Neural cell (in vitro differentiated cells): ENCODE measurements around the gene ARHGEF26. TPM values are rescaled to one million over a fixed set of nuclear protein-coding genes. Genes with fewer than 3 reads are reported as not detected.

Experiments used
- H2AFZ ChIP-seq: fragments of 200-600, 300-800 bp; sonication (generic), shearing (Covaris generic); 2 replicates; pipeline ENCODE4 v1.6.0; 2014; ENCODE audit warnings: low read depth, mild to moderate bottlenecking, antibody characterized with exemption, low read length, moderate library complexity
- H3F3A ChIP-seq: fragments of 200-600 bp; shearing (Covaris generic); 2 replicates; pipeline ENCODE4 v1.6.1; 2016; ENCODE audit warnings: mild to moderate bottlenecking, moderate library complexity, mixed read lengths, antibody characterized with exemption, low read length; ENCODE audit not compliant: insufficient read depth, poor library complexity, severe bottlenecking
- H3K27ac ChIP-seq: fragments of 200-600, 300-800 bp; sonication (generic), shearing (Covaris generic); 2 replicates; pipeline ENCODE4 v1.5.1; 2014; ENCODE audit warnings: mild to moderate bottlenecking, low read length, moderate library complexity
- H3K27me3 ChIP-seq: fragments of 300-800, 200-600 bp; sonication (generic), shearing (Covaris generic); 2 replicates; pipeline ENCODE4 v1.6.0; 2014; ENCODE audit warnings: mild to moderate bottlenecking, low read depth, low read length, moderate library complexity; ENCODE audit not compliant: insufficient read depth
- H3K36me3 ChIP-seq: fragments of 300-800, 200-600 bp; sonication (generic), shearing (Covaris generic); 2 replicates; pipeline ENCODE4 v1.5.1; 2014; ENCODE audit warnings: mild to moderate bottlenecking, antibody characterized with exemption, low read length, moderate library complexity; ENCODE audit not compliant: insufficient read depth
- H3K4me2 ChIP-seq: fragments of 300-800, 200-600 bp; sonication (generic), shearing (Covaris generic); 2 replicates; pipeline ENCODE4 v1.6.0; 2014; ENCODE audit warnings: mild to moderate bottlenecking, low read length
- H3K4me3 ChIP-seq: fragments of 300-800, 200-600 bp; sonication (generic), shearing (Covaris generic); 2 replicates; pipeline ENCODE4 v1.5.1; 2014; ENCODE audit warnings: mild to moderate bottlenecking, low read length, moderate library complexity
- H3K79me2 ChIP-seq: fragments of 200-600 bp; shearing (Covaris generic); replicated peaks from 2 replicates; pipeline ENCODE4 v1.6.0; 2014; ENCODE audit warnings: mild to moderate bottlenecking, low read length, moderate library complexity; ENCODE audit not compliant: insufficient read depth
- H3K9ac ChIP-seq: fragments of 300-800, 200-600 bp; sonication (generic), shearing (Covaris generic); 2 replicates; pipeline ENCODE4 v1.6.1; 2016; ENCODE audit warnings: mild to moderate bottlenecking, low read length, mixed read lengths
- H3K9me2 ChIP-seq: fragments of 200-600 bp; shearing (Covaris generic); 2 replicates; pipeline ENCODE4 v1.6.1; 2016; ENCODE audit warnings: mild to moderate bottlenecking, low read length, mixed read lengths; ENCODE audit not compliant: insufficient read depth
- H3K9me3 ChIP-seq: fragments of 200-600, 300-800 bp; sonication (generic), shearing (Covaris generic); 2 replicates; pipeline ENCODE4 v1.6.1; 2016; ENCODE audit warnings: mild to moderate bottlenecking, mixed run types, low read length, moderate library complexity, mixed read lengths
- H4K20me1 ChIP-seq: fragments of 200-600 bp; shearing (Covaris generic); 2 replicates; pipeline ENCODE4 v1.6.1; 2016; ENCODE audit warnings: mild to moderate bottlenecking, mixed run types; ENCODE audit not compliant: insufficient read depth
- EP300 ChIP-seq: fragments of 450-650 bp; conservative IDR thresholded peaks from 2 replicates; pipeline ENCODE4 v1.6.1; 2014; ENCODE audit warnings: antibody characterized with exemption, mild to moderate bottlenecking, moderate library complexity; ENCODE audit not compliant: poor library complexity, severe bottlenecking
- EZH2 ChIP-seq: fragments of 200-600, 300-800 bp; shearing (Covaris generic), sonication (generic); IDR thresholded peaks from 2 replicates; pipeline ENCODE4 v1.6.1; 2014; ENCODE audit warnings: antibody characterized with exemption, low read length, borderline replicate concordance, mild to moderate bottlenecking; ENCODE audit not compliant: insufficient read depth, poor library complexity, severe bottlenecking
- MXI1 ChIP-seq: fragments of 450-650 bp; conservative IDR thresholded peaks from 2 replicates; pipeline ENCODE4 v1.6.1; 2014; ENCODE audit warnings: antibody characterized with exemption, mild to moderate bottlenecking; ENCODE audit not compliant: poor library complexity, severe bottlenecking
- POLR2AphosphoS5 ChIP-seq: IDR thresholded peaks from 2 replicates; pipeline ENCODE4 v1.6.1; 2012
- RAD21 ChIP-seq: fragments of 450-650 bp; conservative IDR thresholded peaks from 2 replicates; pipeline ENCODE4 v1.6.1; 2014; ENCODE audit warnings: antibody characterized with exemption, mild to moderate bottlenecking, moderate library complexity
- SMC3 ChIP-seq: fragments of 450-650 bp; conservative IDR thresholded peaks from 2 replicates; pipeline ENCODE4 v1.6.1; 2014; ENCODE audit warnings: antibody characterized with exemption, mild to moderate bottlenecking, moderate library complexity; ENCODE audit not compliant: poor library complexity
- TAF1 ChIP-seq: IDR thresholded peaks from 2 replicates; pipeline ENCODE4 v1.6.1; 2012; ENCODE audit warnings: low read depth
- polyA plus RNA-seq: library from polyadenylated mRNA; depleted of rRNA; stranded (reverse); fragments of >200 nt; gene quantifications from 2 replicates; pipeline ENCODE4 v1.2.3, GENCODE V29; 2014
- TF ChIP-seq, protein P1 (sequence below): fragments of 450-650 bp; IDR thresholded peaks from 2 replicates; pipeline ENCODE4 v1.5.1; 2014; ENCODE audit warnings: antibody characterized with exemption, mild to moderate bottlenecking, moderate library complexity; ENCODE audit not compliant: poor library complexity, severe bottlenecking
- TF ChIP-seq, protein P2 (sequence below): IDR thresholded peaks from 2 replicates; pipeline ENCODE4 v1.6.1; 2012; ENCODE audit warnings: borderline replicate concordance

ARHGEF26 gene
- polyA plus RNA-seq, 1 donor from 2014 or later: 5.7 TPM

DNA sequence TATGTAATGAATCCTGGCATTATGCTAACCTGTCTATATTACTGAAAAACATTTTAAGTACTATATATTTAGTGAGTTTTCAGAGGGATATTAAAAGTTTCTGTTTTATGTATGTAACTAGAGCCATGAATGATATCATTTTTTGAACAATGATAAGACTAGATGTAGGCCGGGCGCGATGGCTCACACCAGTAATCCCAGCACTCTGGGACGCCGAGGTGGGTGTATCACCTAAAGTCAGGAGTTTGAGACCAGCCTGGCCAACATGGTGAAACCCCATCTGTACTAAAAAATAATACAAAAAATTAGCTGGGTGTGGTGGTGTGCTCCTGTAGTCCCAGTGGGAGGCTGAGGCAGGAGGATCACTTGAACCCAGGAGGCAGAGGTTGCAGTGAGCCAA is 169.0 kb downstream of the ARHGEF26 start:
- Histone ChIP-seq H3K4me2 (no peak overlapping the region), H3K9me2 (no peaks in the 10 kb centered on the region), H3K36me3 (peaks cover 23% of the 10 kb centered on the region), H3K27ac (no peak overlapping the region), H3K79me2 (no peaks in the 10 kb centered on the region), H3F3A (no peaks in the 10 kb centered on the region), H3K9me3 (no peaks in the 10 kb centered on the region), H3K27me3 (no peaks in the 10 kb centered on the region), H2AFZ (no peak overlapping the region), H4K20me1 (no peaks in the 10 kb centered on the region), H3K9ac (no peak overlapping the region), H3K4me3 (no peak overlapping the region)
- TF ChIP-seq, protein P1, sequence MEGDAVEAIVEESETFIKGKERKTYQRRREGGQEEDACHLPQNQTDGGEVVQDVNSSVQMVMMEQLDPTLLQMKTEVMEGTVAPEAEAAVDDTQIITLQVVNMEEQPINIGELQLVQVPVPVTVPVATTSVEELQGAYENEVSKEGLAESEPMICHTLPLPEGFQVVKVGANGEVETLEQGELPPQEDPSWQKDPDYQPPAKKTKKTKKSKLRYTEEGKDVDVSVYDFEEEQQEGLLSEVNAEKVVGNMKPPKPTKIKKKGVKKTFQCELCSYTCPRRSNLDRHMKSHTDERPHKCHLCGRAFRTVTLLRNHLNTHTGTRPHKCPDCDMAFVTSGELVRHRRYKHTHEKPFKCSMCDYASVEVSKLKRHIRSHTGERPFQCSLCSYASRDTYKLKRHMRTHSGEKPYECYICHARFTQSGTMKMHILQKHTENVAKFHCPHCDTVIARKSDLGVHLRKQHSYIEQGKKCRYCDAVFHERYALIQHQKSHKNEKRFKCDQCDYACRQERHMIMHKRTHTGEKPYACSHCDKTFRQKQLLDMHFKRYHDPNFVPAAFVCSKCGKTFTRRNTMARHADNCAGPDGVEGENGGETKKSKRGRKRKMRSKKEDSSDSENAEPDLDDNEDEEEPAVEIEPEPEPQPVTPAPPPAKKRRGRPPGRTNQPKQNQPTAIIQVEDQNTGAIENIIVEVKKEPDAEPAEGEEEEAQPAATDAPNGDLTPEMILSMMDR: no peak
- TF ChIP-seq TAF1: no peak
- TF ChIP-seq EP300: no peak
- TF ChIP-seq MXI1: no peak

DNA sequence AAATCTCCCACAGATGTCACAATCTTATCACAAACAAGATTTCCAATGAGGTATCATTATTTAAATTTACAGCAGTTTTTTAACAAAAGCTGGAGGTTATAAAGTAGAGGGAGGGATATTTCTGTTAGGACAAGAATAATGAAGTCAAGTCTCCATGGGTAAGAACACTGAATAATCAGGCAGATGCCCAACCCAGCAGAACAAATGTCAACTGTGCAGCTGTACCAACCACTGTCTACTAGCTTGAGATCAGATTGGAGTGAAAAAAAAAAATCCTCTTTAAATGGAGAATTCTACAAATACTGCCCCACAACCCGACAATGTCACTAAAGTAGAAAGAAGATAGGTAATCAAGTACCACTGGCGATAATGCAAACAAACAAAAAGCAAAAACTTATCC is 172.8 kb downstream of the ARHGEF26 start:
- no peak overlapping the region for H3K4me2 ChIP-seq
- H3K9me3 ChIP-seq: no peaks in the 10 kb centered on the region
- H4K20me1 ChIP-seq: no peaks in the 10 kb centered on the region
- no peak overlapping the region for H3K4me3 ChIP-seq
- no peak overlapping the region for H3K27ac ChIP-seq
- no peak overlapping the region for H3K9ac ChIP-seq
- H3K79me2 ChIP-seq: no peaks in the 10 kb centered on the region
- H3K36me3 ChIP-seq: peaks cover 22% of the 10 kb centered on the region
- no peaks in the 10 kb centered on the region for H3F3A ChIP-seq
- H3K9me2 ChIP-seq: no peaks in the 10 kb centered on the region
- no peaks in the 10 kb centered on the region for H3K27me3 ChIP-seq
- TF ChIP-seq EP300: no peak
- TF ChIP-seq SMC3: no peak
- TF ChIP-seq MXI1: no peak
- no peak for TF ChIP-seq POLR2AphosphoS5
- TF ChIP-seq, protein P1: no peak
- no peak for TF ChIP-seq RAD21
- TF ChIP-seq TAF1: no peak
- TF ChIP-seq, protein P2, sequence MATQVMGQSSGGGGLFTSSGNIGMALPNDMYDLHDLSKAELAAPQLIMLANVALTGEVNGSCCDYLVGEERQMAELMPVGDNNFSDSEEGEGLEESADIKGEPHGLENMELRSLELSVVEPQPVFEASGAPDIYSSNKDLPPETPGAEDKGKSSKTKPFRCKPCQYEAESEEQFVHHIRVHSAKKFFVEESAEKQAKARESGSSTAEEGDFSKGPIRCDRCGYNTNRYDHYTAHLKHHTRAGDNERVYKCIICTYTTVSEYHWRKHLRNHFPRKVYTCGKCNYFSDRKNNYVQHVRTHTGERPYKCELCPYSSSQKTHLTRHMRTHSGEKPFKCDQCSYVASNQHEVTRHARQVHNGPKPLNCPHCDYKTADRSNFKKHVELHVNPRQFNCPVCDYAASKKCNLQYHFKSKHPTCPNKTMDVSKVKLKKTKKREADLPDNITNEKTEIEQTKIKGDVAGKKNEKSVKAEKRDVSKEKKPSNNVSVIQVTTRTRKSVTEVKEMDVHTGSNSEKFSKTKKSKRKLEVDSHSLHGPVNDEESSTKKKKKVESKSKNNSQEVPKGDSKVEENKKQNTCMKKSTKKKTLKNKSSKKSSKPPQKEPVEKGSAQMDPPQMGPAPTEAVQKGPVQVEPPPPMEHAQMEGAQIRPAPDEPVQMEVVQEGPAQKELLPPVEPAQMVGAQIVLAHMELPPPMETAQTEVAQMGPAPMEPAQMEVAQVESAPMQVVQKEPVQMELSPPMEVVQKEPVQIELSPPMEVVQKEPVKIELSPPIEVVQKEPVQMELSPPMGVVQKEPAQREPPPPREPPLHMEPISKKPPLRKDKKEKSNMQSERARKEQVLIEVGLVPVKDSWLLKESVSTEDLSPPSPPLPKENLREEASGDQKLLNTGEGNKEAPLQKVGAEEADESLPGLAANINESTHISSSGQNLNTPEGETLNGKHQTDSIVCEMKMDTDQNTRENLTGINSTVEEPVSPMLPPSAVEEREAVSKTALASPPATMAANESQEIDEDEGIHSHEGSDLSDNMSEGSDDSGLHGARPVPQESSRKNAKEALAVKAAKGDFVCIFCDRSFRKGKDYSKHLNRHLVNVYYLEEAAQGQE: no peak
- no peak for TF ChIP-seq EZH2
- H2AFZ ChIP-seq: no peak overlapping the region
